Pancreas (tissue), 10 donors: Measurements from ENCODE around the gene EFHD2. TPM values are rescaled to one million over a fixed set of nuclear protein-coding genes. Genes with fewer than 3 reads are reported as not detected.

Experiments
- ATAC-seq, 4 donors: fragments of 200-7000 bp; cut with Tn5 transposase; one replicate each; pipeline versions ENCODE4 v1.8.0 to v1.9.1; 2020; ENCODE audit warnings: mild to moderate bottlenecking in 4 of 4, moderate library complexity in 4 of 4
- DNase-seq, 6 donors: peaks; one replicate each; pipeline ENCODE4 v3.0.0-alpha.2; 2020
- FAIRE-seq: peaks from 2 replicates; lab custom pipeline; 2012; peaks lifted over from hg19 to GRCh38; lab: Jason Lieb, UNC
- H3K27ac ChIP-seq, 4 donors: fragments of 200-600 bp; sonication (generic); 1 replicate in 3 of 4; 2 replicates in 1 of 4; pipeline versions ENCODE4 v1.5.0 to v1.8.0; 2020
- H3K27me3 ChIP-seq, 4 donors: fragments of 200-600 bp; one replicate each; pipeline ENCODE4 v1.8.0; 2021
- H3K36me3 ChIP-seq, 3 donors: fragments of 200-600 bp; sonication (generic) in 1 of 3; one replicate each; pipeline versions ENCODE4 v1.5.0 to v1.8.0; 2020 to 2021
- H3K4me1 ChIP-seq, 3 donors: fragments of 200-600 bp; one replicate each; pipeline ENCODE4 v1.8.0; 2021
- H3K4me3 ChIP-seq, 4 donors: fragments of 200-600 bp; sonication (generic) in 2 of 4; one replicate each; pipeline versions ENCODE4 v1.5.0 to v1.8.0; 2020 to 2021
- H3K9me3 ChIP-seq, 4 donors: fragments of 200-600 bp; one replicate each; pipeline ENCODE4 v1.8.0; 2021
- CTCF ChIP-seq, 4 donors: fragments of 200-600 bp; sonication (generic) in 3 of 4; IDR thresholded peaks; one replicate each; pipeline versions ENCODE4 v1.5.0 to v1.8.0; 2021; ENCODE audit warnings: antibody characterized with exemption in 4 of 4
- WGBS, 2 donors: extraction: QIAGEN DNeasy Blood & Tissue Kit; methylation state at CpG; one replicate each; pipeline ENCODE4 v1.1.7; 2013; 5-methylcytosine and 5-hydroxymethylcytosine counted together
- intact Hi-C, 3 donors: fragments of 100-400 bp; cut with DNase I; formaldehyde crosslinking; loops; one replicate each; pipeline versions ENCODE4 v1.11.1 to v1.14.2; 2022
- polyA plus RNA-seq, 2 donors: library from polyadenylated mRNA; stranded (reverse); fragments of 200-250 nt; gene quantifications; one replicate each; pipeline ENCODE4 v1.2.3, GENCODE V29; 2013
- total RNA-seq, 6 donors: library from RNA; stranded (reverse); fragmentation: NEBNext Ultra II Directional in 4 of 6; extraction: Animal tissue kit (Norgen Biotek cat#: 25700) in 4 of 6; gene quantifications; one replicate each; pipeline versions ENCODE4 v1.2.1 to v1.2.4, GENCODE V29; 2021 to 2023
- donor health status: healthy with polysubstance abuse.
- donor health status: DM: no; HTN: no; CAD: no; lungs with moderate emphysema.
- donor health status: DM: no; HTN: no; CAD: no.
- donor health status: control.
- donor health status: control.
- donor health status: Bipolar disorder and iron deficiency.
- donor health status: DM: yes; HTN: yes; CAD: no.
- donor health status: DM: no; HTN: no; CAD: no.
- donor health status: DM: no; HTN: no; CAD: no.
- donor health status: DM: yes; HTN: yes; CAD: no.

EFHD2 gene
- total and polyA plus RNA-seq, 8 donors, result 30.5 to 47.4 (median 38.8) TPM

GRCh38 chr1:15382601-15383518, 26.8 kb upstream of the EFHD2 start:
- Histone ChIP-seq H3K4me1 (no peaks in the 10 kb centered on the region), H3K27me3 (no peaks in the 10 kb centered on the region), H3K36me3 (no peaks in the 10 kb centered on the region), H3K9me3 (no peaks in the 10 kb centered on the region), H3K27ac (no peak overlapping the region), H3K4me3 (no peak overlapping the region)
- intact Hi-C loops, result no loop called here
- ATAC-seq (no peak), FAIRE-seq (no peak), DNase-seq (no peak)
- TF ChIP-seq CTCF (IDR thresholded peaks at IDR 0.05), result no peak
- 92 to 96% methylated on average over 26 of the region's 26 CpGs for WGBS, 2 donors

GRCh38 chr1:15383810-15384209, 25.9 kb upstream of the EFHD2 start:
- H3K27ac ChIP-seq, result no peak overlapping the region
- no peaks in the 10 kb centered on the region for H3K9me3 ChIP-seq
- intact Hi-C loops, result no loop called here
- TF ChIP-seq CTCF (IDR thresholded peaks at IDR 0.05), result no peak
- no peak overlapping the region for H3K4me3 ChIP-seq
- no peaks in the 10 kb centered on the region for H3K36me3 ChIP-seq
- ATAC-seq (no peak), DNase-seq (no peak), FAIRE-seq (no peak)
- 96% methylated on average over 5 of the region's 5 CpGs for WGBS, 2 donors
- H3K4me1 ChIP-seq, result no peaks in the 10 kb centered on the region
- no peaks in the 10 kb centered on the region for H3K27me3 ChIP-seq

GRCh38 chr1:15384301-15384901, 25.3 kb upstream of the EFHD2 start:
- 78 to 88% methylated on average over 20 of the region's 20 CpGs for WGBS, 2 donors
- DNase-seq (no peak), ATAC-seq (no peak), FAIRE-seq (no peak)
- Histone ChIP-seq H3K9me3 (no peaks in the 10 kb centered on the region), H3K27me3 (no peaks in the 10 kb centered on the region), H3K4me3 (no peak overlapping the region), H3K36me3 (no peaks in the 10 kb centered on the region), H3K4me1 (no peaks in the 10 kb centered on the region), H3K27ac (no peak overlapping the region)
- TF ChIP-seq CTCF (IDR thresholded peaks at IDR 0.05), result no peak
- intact Hi-C loops, result no loop called here

GRCh38 chr1:15385420-15385819, 24.3 kb upstream of the EFHD2 start:
- Histone ChIP-seq H3K4me1 (no peaks in the 10 kb centered on the region), H3K36me3 (no peaks in the 10 kb centered on the region), H3K9me3 (no peaks in the 10 kb centered on the region), H3K27me3 (no peaks in the 10 kb centered on the region), H3K4me3 (no peak overlapping the region), H3K27ac (no peak overlapping the region)
- WGBS, 2 donors, result 89 to 92% methylated on average over 3 of the region's 3 CpGs
- no peak for DNase-seq
- intact Hi-C loops, result no loop called here
- no peak for ATAC-seq
- no peak for FAIRE-seq
- TF ChIP-seq CTCF (IDR thresholded peaks at IDR 0.05), result no peak
